HepG2 (cell line): ENCODE data around the gene PSMD4. TPM values are rescaled to one million over a fixed set of nuclear protein-coding genes. Genes with fewer than 3 reads are reported as not detected.

Experiments
- FOXK1 ChIP-seq: sonication (generic); formaldehyde crosslinking; IDR thresholded peaks from 2 replicates; pipeline ENCODE4 v1.4.0; 2020; ENCODE audit warnings: low read depth, missing genetic modification reagents, borderline replicate concordance
- KAT2B ChIP-seq: fragments of 150-350 bp; IDR thresholded peaks from 2 replicates; pipeline ENCODE4 v1.6.1; 2014; ENCODE audit warnings: low read depth, low read length, borderline replicate concordance
- KDM2A ChIP-seq: sonication (generic); formaldehyde crosslinking; IDR thresholded peaks from 2 replicates; pipeline ENCODE4 v1.4.0; 2020; ENCODE audit warnings: low read depth, missing genetic modification reagents, borderline replicate concordance
- NFE2L1 ChIP-seq: sonication (generic); formaldehyde crosslinking; IDR thresholded peaks from 2 replicates; pipeline ENCODE4 v1.4.0; 2020; ENCODE audit warnings: missing genetic modification reagents, mild to moderate bottlenecking, borderline replicate concordance
- SP2 ChIP-seq: sonication (generic); formaldehyde crosslinking; IDR thresholded peaks from 2 replicates; pipeline ENCODE4 v1.5.1; 2020; ENCODE audit warnings: mild to moderate bottlenecking, missing genetic modification reagents
- SRSF9 ChIP-seq: fragments of 200-400 bp; formaldehyde crosslinking; IDR thresholded peaks from 2 replicates; pipeline ENCODE4 v1.6.1; 2018; ENCODE audit warnings: borderline replicate concordance, mild to moderate bottlenecking, low read depth, low read length; ENCODE audit not compliant: insufficient read depth, poor library complexity, severe bottlenecking
- ZNF282 ChIP-seq: fragments of 450-650 bp; IDR thresholded peaks from 2 replicates; pipeline ENCODE4 v1.6.1; 2018; ENCODE audit not compliant: partially characterized antibody
- ZNF607 ChIP-seq: sonication (generic); formaldehyde crosslinking; IDR thresholded peaks from 2 replicates; pipeline ENCODE4 v1.5.1; 2020; ENCODE audit warnings: missing genetic modification reagents, mild to moderate bottlenecking, borderline replicate concordance
- ZNF772 ChIP-seq: sonication (generic); formaldehyde crosslinking; IDR thresholded peaks from 2 replicates; pipeline ENCODE4 v1.5.0; 2020; ENCODE audit warnings: mild to moderate bottlenecking, missing genetic modification reagents
- ZNF776 ChIP-seq: sonication (generic); formaldehyde crosslinking; IDR thresholded peaks from 2 replicates; pipeline ENCODE4 v1.4.0; 2020; ENCODE audit warnings: mild to moderate bottlenecking, missing genetic modification reagents
- polyA plus RNA-seq, 8 experiments: library from polyadenylated mRNA; depleted of rRNA in 3 of 8; stranded (reverse) in 7 of 8; unstranded in 1 of 8; fragments of >200 nt; fragmentation: Illumina TruSeq in 4 of 8; extraction: Trizol in 4 of 8; gene quantifications; 2 replicates each; pipeline versions ENCODE4 v1.2.1 to v1.2.3, GENCODE V29; 2011 to 2016; ENCODE audit warnings: low read depth in 4 of 8, missing spikeins in 1 of 8, mixed read lengths in 1 of 8; ENCODE audit not compliant: insufficient read depth in 1 of 8
- total RNA-seq, 5 experiments: library from RNA; depleted of rRNA; stranded (reverse); fragments of >200 nt; fragmentation: Illumina TruSeq; extraction: Trizol; gene quantifications; 2 replicates each; pipeline ENCODE4 v1.2.3, GENCODE V29; 2016; ENCODE audit warnings: low read depth in 1 of 5
- TF ChIP-seq, protein P1 (sequence below), 2 experiments: IDR thresholded peaks; 2 replicates each; pipeline ENCODE4 v1.6.1; 2011 to 2012; ENCODE audit warnings: low read length in 2 of 2, borderline replicate concordance in 1 of 2, low read depth in 1 of 2, mild to moderate bottlenecking in 1 of 2, moderate library complexity in 1 of 2
- TF ChIP-seq, protein P2 (sequence below): sonication (generic); formaldehyde crosslinking; IDR thresholded peaks from 2 replicates; pipeline ENCODE4 v1.5.0; 2020; ENCODE audit warnings: missing genetic modification reagents, mild to moderate bottlenecking, borderline replicate concordance
- TF ChIP-seq, protein P3 (sequence below): sonication (generic); formaldehyde crosslinking; IDR thresholded peaks from 2 replicates; pipeline ENCODE4 v1.5.1; 2020; ENCODE audit warnings: missing genetic modification reagents, mild to moderate bottlenecking, borderline replicate concordance
- TF ChIP-seq, protein P4 (sequence below): IDR thresholded peaks from 2 replicates; pipeline ENCODE4 v1.6.1; 2016; ENCODE audit warnings: missing biosample characterization, missing genetic modification reagents, low read depth

Gene PSMD4
- total and polyA plus RNA-seq, 2 of the 13 experiments (the other 11 are each of a cell fraction or from before 2014, with no cell fraction given): 194 to 243 TPM

DNA sequence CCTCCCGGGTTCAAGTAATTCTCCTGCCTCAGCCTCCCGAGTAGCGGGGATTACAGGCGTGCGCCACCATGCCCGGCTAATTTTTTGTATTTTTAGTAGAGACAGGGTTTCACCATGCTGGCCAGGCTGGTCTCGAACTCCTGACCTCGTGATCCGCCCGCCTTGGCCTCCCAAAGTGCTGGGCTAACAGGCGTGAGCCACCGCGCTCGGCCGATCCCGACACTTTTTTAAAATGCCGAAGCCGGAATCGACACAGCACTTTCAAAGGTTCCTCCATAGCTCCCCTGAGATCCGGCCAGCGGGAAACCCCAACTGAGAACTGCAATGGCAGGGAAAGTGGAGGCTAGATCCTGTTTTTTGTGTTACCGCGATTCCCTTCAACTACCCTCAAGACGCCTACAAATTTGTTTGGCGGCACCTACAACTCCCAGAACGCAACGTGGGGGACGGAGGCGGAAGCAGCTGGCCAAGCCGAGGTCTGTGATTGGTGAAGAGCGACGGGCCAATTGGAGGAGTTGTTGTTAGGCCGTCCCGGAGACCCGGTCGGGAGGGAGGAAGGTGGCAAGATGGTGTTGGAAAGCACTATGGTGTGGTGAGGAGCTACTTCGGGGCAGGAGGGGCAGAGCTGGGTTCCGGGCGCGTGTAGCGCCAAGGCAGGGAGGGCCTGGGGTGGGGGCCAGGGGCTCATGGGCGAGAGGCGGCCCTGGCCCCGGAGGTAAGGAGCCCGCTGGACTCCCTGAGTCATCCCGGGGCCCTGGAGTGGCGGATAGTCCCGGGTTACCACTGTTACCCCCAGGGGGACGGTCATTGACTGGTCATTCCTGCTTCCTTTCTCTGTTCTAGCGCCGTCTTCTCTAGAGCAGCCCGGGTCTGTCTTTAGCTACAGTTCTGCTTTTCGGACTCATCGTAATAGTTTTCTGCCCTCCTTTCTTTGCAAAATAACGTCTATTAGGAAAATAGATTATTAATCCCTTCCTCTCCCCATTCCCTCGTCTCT, at the start of gene PSMD4 (continued):
- TF ChIP-seq, protein P1, sequence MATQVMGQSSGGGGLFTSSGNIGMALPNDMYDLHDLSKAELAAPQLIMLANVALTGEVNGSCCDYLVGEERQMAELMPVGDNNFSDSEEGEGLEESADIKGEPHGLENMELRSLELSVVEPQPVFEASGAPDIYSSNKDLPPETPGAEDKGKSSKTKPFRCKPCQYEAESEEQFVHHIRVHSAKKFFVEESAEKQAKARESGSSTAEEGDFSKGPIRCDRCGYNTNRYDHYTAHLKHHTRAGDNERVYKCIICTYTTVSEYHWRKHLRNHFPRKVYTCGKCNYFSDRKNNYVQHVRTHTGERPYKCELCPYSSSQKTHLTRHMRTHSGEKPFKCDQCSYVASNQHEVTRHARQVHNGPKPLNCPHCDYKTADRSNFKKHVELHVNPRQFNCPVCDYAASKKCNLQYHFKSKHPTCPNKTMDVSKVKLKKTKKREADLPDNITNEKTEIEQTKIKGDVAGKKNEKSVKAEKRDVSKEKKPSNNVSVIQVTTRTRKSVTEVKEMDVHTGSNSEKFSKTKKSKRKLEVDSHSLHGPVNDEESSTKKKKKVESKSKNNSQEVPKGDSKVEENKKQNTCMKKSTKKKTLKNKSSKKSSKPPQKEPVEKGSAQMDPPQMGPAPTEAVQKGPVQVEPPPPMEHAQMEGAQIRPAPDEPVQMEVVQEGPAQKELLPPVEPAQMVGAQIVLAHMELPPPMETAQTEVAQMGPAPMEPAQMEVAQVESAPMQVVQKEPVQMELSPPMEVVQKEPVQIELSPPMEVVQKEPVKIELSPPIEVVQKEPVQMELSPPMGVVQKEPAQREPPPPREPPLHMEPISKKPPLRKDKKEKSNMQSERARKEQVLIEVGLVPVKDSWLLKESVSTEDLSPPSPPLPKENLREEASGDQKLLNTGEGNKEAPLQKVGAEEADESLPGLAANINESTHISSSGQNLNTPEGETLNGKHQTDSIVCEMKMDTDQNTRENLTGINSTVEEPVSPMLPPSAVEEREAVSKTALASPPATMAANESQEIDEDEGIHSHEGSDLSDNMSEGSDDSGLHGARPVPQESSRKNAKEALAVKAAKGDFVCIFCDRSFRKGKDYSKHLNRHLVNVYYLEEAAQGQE (IDR thresholded peaks at IDR 0.05; ENCODE audit: borderline replicate concordance in 1 of 2, low read depth in 1 of 2, low read length in 2 of 2): no peak
- TF ChIP-seq SRSF9 (no peak), KDM2A (CRISPR knock-in tag) (peak; percentile 58), KAT2B (no peak), ZNF776 (CRISPR knock-in tag) (no peak), ZNF282 (no peak), SP2 (CRISPR knock-in tag) (peak; percentile 61; the same call in 1 of the 2 replicates), NFE2L1 (peak; percentile 94; the same call in 1 of the 2 replicates), ZNF772 (CRISPR knock-in tag) (peak; percentile 67; the same call in 1 of the 2 replicates), ZNF607 (CRISPR knock-in tag) (no peak; the same call in 1 of the 2 replicates), FOXK1 (CRISPR knock-in tag) (peak; percentile 71; the same call in 1 of the 2 replicates)
- TF ChIP-seq, protein P2, sequence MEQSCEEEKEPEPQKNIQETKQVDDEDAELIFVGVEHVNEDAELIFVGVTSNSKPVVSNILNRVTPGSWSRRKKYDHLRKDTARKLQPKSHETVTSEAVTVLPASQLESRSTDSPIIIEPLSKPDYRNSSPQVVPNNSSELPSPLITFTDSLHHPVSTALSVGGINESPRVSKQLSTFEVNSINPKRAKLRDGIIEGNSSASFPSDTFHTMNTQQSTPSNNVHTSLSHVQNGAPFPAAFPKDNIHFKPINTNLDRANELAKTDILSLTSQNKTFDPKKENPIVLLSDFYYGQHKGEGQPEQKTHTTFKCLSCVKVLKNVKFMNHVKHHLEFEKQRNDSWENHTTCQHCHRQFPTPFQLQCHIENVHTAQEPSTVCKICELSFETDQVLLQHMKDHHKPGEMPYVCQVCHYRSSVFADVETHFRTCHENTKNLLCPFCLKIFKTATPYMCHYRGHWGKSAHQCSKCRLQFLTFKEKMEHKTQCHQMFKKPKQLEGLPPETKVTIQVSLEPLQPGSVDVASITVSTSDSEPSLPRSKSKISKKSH (CRISPR knock-in tag): peak; percentile 53; the same call in 1 of the 2 replicates
- TF ChIP-seq, protein P3, sequence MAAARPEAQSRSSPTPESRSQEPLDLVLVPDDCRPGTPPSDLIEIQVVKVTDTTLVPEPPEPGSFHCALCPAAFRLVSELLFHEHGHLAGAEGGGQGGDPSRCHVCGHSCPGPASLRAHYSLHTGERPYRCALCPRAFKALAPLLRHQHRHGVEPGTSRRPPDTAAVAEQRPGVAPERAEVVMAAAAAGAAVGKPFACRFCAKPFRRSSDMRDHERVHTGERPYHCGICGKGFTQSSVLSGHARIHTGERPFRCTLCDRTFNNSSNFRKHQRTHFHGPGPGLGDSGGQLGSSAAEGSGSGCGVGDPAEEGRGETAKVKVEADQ (CRISPR knock-in tag): no peak; the same call in 1 of the 2 replicates
- TF ChIP-seq, protein P4, sequence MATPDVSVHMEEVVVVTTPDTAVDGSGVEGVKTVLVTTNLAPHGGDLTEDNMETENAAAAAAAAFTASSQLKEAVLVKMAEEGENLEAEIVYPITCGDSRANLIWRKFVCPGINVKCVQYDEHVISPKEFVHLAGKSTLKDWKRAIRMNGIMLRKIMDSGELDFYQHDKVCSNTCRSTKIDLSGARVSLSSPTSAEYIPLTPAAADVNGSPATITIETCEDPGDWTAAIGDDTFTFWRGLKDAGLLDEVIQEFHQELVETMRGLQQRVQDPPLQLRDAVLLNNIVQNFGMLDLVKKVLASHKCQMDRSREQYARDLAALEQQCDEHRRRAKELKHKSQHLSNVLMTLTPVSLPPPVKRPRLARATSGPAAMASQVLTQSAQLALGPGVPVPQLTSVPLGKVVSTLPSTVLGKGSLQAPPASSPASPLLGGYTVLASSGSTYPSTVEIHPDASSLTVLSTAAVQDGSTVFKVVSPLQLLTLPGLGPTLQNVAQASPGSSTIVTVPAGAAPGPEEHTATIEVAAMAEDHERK (CRISPR knock-in tag): peak; percentile 22; the same call in 1 of the 2 replicates
